ENCODE data around the gene MORF4L1. TPM values are rescaled to one million over a fixed set of nuclear protein-coding genes. Genes with fewer than 3 reads are reported as not detected.
"Not testable (repeated sequence)": the region's sequence is repeated elsewhere in the genome, so short reads cannot be mapped to it uniquely, and the experiment has no call there.

The MORF4L1 gene
- polyA plus RNA-seq, 3 donors: 680 to 768 (median 766) TPM

GRCh38 chr15:78917888-78918287, 45.2 kb downstream of the MORF4L1 start:
- DNase-seq: no peak

DNA sequence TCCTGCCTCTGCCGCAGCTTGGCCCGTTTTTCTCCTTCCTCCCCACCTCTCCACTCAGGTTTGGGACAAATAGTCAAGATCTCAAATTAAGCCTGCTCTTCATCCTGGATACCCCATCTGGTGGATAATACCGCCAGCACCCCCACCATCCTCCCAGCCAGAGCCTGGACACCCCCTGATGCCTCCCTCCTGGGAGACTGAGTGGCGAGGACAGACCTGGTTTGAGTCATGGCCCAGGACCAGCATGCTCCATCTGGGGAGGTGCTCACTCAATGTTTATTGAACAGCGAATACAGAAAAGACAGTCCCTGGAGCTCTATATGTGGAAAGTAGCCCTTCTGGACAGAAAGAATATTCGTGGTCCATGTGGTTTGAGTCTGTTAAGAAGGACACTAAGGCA, 48.8 kb downstream of the MORF4L1 start:
- no peak for DNase-seq

GRCh38 chr15:78921940-78922339, 49.2 kb downstream of the MORF4L1 start:
- DNase-seq: no peak

DNA sequence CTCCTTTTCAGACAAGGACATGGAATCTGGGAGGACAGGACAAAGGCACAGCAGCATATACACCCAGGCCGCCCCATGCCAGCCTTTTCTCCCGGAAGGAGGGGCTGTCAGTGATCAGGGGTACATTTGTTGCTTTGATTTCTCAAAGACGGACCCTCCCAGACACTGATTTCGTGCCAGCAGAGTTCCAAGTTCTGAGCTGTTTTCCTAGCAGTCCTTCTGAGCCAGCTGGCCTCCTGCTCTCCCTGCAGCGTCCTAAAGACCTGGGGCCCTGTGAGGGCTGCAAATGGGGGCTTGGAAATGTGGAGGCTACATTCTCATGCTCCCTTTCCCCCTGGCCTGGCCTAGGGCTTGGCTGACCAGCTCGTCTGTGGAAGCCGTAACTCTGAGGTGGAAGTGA, 49.8 kb downstream of the MORF4L1 start:
- no peak for DNase-seq

- DNase-seq: no peak
Observed at GRCh38 chr15:78923015-78923414, 50.3 kb downstream of the MORF4L1 start.

- no peak for DNase-seq
Observed at GRCh38 chr15:78923480-78924360, 51.0 kb downstream of the MORF4L1 start.

GRCh38 chr15:78925076-78925624, 52.5 kb downstream of the MORF4L1 start:
- DNase-seq: no peak

DNA sequence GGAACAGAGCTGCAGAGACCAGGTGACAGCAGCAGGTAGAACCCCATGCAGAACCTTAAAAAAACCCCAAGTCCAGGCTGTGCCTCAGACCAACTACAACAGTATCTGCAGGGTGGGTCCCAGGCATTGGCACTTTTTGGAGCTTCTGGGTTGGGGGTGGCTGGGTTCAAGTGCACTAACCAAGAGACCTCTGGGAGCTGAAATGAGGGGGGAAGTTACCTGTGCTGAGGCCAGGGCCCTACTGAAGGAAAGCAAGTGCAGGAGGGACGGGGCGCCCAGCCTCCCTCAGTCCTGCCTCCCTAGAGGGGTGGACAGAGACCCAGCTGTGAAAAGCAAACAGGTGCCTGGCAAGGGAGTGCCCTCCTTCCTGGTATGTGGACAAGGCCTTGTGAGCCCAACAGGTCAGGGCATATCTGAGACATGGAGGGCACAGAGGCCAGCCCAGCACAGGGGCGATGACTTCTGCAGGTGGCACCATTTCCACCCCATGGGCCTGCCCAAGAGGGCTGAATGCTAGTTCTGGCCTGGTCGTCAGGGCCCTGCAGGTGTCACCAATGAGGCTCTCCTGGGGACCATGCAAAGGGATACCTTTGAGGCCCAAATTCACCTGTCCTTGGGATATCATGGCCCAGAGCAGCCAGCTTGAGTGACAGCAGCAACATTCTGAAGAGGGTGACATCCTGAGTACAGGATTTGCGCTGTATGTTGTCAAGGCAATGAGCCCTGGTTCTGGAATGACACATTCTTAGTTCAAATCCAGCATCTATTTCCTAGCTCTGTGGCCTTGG, 53.5 kb downstream of the MORF4L1 start:
- DNase-seq: no peak

DNA sequence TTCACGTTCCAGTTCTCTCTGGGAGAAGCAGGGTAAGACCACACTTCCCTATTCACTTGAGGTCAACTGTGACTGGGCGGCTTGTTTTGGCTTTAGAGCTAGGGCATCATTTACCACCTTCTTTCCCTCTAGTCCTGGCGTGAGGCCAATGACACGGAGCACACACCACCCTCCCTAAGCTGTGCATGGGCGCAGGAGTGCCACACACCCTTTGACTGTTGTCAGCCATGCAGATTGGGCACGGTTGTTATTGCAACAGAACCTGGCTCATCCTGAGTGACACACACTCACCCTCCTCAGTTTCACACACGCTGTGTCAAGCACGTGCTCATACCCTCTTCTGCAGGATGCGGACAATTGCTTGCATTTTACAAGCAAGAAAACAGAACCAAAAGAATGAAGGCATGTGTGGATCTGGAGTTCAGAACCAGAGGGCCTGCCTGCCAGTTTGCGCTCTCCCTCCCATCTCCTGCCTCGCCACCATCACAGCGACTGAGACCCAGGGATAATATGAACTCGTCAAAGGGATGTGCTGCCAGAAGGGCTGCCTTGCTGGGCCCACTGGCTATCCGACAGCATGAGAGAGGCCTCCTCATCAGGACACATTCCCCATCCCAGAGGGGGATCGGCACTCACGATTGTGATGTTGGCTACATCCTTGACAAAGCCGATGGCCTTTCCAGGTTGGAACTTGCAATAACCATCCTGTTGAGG, 54.5 kb downstream of the MORF4L1 start:
- DNase-seq: no peak

DNA sequence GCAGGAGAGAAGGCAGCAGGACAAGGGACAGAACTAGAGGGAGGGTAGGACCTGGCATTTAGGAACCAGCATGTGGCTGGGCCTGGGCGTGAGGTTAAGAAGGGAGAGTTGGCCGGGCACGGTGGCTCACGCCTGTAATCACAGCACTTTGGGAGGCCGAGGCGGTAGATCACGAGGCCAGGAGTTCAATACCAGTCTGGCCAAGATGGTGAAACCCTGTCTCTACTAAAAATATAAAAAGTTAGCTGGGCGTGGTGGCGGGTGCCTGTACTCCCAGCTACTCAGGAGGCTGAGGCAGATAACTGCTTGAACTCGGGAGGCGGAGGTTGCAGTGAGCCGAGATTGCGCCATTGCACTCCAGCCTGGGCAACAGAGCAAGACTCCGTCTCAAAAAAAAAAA, 55.5 kb downstream of the MORF4L1 start:
- not testable (repeated sequence) for DNase-seq

DNA sequence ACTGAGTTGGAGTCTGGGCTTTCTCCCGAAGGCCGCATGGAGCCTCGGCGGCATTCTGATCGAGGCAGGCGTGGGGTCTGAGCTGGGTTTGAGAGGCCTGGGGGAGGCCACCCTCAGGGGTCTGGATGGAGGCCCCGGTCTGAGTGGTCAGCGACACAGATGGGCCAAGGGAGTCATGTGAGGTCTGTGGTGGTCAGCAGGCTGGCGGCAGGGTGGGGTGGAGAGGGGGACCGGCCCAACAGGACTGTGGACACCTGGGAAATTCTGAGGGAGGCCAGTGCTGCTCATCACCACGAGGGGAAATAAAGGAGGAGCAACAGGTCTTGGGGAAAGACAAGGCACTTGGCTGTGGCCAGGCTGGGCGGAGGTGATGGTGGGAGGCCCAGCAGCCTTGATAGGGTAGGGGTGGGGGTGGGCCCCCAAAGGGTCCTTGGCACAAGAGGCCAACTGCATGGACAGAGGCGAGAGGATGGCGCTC, 56.0 kb downstream of the MORF4L1 start:
- DNase-seq: no peak

DNA sequence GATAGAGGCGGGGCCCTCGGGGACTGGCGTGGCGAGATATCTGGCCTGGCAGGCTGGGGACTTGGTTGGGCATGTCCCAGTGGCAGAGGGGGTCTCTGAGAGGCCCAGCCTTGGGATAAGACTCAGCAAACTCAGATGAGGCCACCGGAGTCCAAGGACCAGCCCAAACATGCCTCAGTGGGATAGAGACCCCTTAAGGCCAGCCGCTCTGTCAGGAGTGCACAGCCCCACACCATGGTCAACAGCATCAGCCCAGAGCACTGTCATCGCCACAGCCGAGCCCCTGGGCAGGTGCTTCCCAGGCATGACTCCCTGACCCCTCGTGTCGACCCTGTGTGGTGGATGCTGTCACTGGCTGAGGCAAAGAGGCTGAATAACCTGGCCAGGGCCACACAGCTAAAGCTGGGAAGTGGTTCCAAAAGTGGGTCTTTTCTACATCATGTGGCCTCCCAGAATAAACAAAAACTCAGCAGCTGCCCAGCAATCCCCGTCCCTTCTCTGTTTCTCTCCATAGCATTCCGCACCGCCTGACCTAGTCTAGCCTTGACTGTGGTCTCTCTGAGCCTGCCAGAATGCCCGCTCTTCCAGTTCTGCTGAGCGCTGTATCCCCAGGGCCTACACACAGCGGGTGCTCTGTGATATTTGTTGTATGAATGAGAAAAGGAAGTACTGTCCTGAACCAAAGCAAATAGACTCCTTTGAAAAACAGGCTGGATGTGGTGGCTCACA, 57.0 kb downstream of the MORF4L1 start:
- DNase-seq: no peak

GRCh38 chr15:78930577-78931388, 58.1 kb downstream of the MORF4L1 start:
- no peak for DNase-seq

GRCh38 chr15:78931439-78932257, 59.0 kb downstream of the MORF4L1 start:
- no peak for DNase-seq

DNA sequence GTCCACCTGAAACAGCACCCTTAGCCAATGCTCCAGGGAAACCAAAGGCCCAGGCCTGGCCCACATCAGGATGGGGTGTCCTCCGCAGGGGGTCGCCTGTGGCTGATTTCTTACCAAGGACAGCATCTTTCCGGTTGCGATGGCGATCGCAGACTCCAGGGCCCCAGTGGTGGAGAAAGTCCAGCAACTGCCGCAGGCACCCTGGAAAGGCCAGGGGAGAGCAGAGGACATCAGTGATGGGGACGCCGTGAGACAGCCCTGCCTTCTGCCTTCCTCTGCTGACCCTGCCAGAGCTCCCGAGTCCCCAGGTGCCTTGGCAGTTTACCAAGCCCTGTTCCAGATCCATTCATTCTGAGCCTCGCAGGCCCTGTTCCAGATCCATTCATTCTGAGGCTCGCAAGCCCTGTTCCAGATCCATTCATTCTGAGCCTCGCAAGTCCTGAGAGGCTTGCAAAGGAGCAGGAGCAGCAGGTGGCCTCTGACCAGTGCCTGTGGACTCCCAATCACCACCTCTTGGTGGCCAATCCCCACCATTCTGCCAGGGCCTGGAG, 59.6 kb downstream of the MORF4L1 start:
- DNase-seq: no peak

DNA sequence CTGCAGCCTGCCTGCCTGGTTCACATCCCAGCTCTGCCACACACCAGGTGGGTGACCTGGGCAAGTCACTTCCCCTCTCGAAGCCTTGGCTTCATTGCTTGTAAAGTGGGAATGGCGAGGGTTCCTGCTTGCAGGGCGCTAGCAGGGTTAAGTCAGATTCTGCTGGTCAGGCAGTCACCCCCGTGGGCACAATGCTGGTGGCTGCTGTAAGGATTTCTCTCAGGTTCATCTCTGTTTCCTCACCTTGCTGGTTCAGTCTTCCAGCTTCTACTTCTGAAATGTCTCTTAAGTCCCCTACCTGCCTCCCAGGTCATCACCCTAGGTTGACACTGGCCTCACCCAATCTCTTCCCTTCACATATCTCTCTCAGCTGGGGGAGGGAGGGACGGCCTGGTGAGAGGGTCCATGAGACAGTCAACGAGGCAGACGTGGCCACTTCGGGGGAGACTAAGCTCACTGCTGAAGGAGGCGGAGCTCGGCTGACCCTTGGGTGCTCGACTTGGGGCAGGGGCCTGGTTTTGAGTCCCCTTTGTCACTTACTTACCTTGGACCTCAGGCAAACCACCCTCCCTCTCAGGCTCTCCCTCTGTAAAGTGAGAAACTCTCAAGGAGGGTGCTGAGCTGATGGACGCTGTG, 60.6 kb downstream of the MORF4L1 start:
- no peak for DNase-seq

DNA sequence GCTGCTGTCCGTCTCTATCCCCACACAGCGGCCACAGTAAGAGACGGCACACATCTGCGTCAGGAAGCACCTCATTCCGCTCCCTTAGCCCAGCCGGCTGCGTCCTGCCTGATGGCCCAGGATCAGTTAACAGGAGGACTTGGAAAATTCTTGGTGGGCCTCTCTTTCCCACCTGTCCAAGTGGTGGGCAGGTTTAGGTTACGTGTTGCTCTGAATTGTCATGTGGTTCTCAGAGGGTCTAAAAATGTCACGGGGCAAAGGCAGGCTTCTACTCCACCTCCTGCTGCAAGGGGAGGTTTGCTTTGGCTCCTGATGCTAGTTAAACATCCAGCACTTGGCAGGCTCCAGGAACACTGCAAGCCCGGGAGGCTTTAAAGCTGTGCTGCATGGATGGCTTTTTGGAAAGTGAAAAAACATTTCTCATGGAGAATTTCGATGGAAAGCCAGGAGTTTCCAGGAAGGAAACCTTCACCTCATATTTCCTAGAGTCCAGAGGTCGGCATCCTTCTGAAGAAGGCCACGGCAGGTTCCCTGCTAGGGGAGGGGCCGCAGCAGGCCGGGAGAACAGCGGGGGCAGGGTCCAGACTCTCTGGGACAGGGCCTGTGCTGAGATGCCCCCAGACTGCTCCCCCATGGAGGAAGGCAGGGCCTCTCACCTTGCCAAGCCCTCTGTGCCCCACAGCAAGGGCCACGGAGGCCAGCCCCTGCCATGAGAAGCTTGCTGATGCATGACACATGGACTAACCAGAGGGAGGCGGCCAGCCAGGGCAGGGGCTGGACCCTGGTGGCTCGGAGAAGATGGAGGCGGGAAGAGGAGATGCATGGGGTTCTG, 61.3 kb downstream of the MORF4L1 start:
- peak; percentile 43 for DNase-seq

DNA sequence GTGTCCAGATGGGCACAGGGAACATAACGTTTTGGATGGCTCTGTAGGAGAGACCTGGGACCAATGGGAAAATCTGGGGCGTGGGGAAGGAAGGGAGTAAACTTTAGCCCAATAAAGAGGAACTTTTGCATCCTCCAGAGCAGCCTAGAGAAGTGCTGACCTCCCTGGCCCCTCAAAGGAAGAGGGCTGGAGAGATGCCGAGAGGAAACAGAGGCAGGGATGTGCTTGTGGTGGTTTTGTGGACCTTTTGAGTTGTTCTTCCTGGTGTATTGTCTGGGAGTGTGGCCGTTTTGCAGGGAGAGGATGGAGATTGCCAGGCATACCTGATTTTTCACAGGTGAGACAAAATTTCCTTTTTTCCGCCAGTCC, 61.9 kb downstream of the MORF4L1 start:
- DNase-seq: no peak

Measured in renal pelvis (tissue), 4 donors.